ENCODE results near the gene EPB41L1.

EPB41L1 gene

GRCh38 chr20:36173451-36173933, 19.0 kb downstream of the EPB41L1 start:
- Histone ChIP-seq H3K27me3 (ENCODE audit: insufficient read depth, low read length) (no peaks in the 10 kb centered on the region), H3K9me3 (ENCODE audit: low read length) (no peaks in the 10 kb centered on the region), H3K4me3 (ENCODE audit: low read length) (no peak overlapping the region), H3K4me1 (ENCODE audit: insufficient read depth, low read length) (peaks cover 40% of the 10 kb centered on the region), H3K36me3 (ENCODE audit: insufficient read depth, low read length) (peaks cover 30% of the 10 kb centered on the region), H2AFZ (ENCODE audit: low read depth, low read length) (no peak overlapping the region)

GRCh38 chr20:36175016-36175415, 20.5 kb downstream of the EPB41L1 start:
- Histone ChIP-seq H3K36me3 (ENCODE audit: insufficient read depth, low read length) (peaks cover 30% of the 10 kb centered on the region), H3K4me1 (ENCODE audit: insufficient read depth, low read length) (peaks cover 52% of the 10 kb centered on the region), H3K4me3 (ENCODE audit: low read length) (no peak overlapping the region), H2AFZ (ENCODE audit: low read depth, low read length) (no peak overlapping the region), H3K27me3 (ENCODE audit: insufficient read depth, low read length) (no peaks in the 10 kb centered on the region), H3K9me3 (ENCODE audit: low read length) (no peaks in the 10 kb centered on the region)

- no peaks in the 10 kb centered on the region for H3K27me3 ChIP-seq (ENCODE audit: insufficient read depth, low read length)
- H3K36me3 ChIP-seq (ENCODE audit: insufficient read depth, low read length), result peaks cover 34% of the 10 kb centered on the region
- H2AFZ ChIP-seq (ENCODE audit: low read depth, low read length), result no peak overlapping the region
- no peaks in the 10 kb centered on the region for H3K9me3 ChIP-seq (ENCODE audit: low read length)
- H3K4me3 ChIP-seq (ENCODE audit: low read length), result no peak overlapping the region
- peaks cover 55% of the 10 kb centered on the region for H3K4me1 ChIP-seq (ENCODE audit: insufficient read depth, low read length)
These were observed 21.0 kb downstream of the EPB41L1 start for GRCh38 chr20:36175475-36175995.

- Histone ChIP-seq H3K27me3 (ENCODE audit: insufficient read depth, low read length) (no peaks in the 10 kb centered on the region), H3K36me3 (ENCODE audit: insufficient read depth, low read length) (peaks cover 49% of the 10 kb centered on the region), H2AFZ (ENCODE audit: low read depth, low read length) (no peak overlapping the region)
These were observed 23.2 kb downstream of the EPB41L1 start for GRCh38 chr20:36177716-36178115.

GRCh38 chr20:36179170-36179945, 24.8 kb downstream of the EPB41L1 start:
- H3K9me3 ChIP-seq (ENCODE audit: low read length), result no peaks in the 10 kb centered on the region
- peaks cover 22% of the 10 kb centered on the region for H3K4me1 ChIP-seq (ENCODE audit: insufficient read depth, low read length)
- peaks cover 56% of the 10 kb centered on the region for H3K36me3 ChIP-seq (ENCODE audit: insufficient read depth, low read length)
- H3K27me3 ChIP-seq (ENCODE audit: insufficient read depth, low read length), result no peaks in the 10 kb centered on the region
- H3K4me3 ChIP-seq (ENCODE audit: low read length), result no peak overlapping the region
- H2AFZ ChIP-seq (ENCODE audit: low read depth, low read length), result no peak overlapping the region

More at GRCh38 chr20:36177716-36178115, 23.2 kb downstream of the EPB41L1 start:
- H3K9me3 ChIP-seq (ENCODE audit: low read length), result no peaks in the 10 kb centered on the region
- H3K4me3 ChIP-seq (ENCODE audit: low read length), result no peak overlapping the region
- H3K4me1 ChIP-seq (ENCODE audit: insufficient read depth, low read length), result peaks cover 37% of the 10 kb centered on the region

GRCh38 chr20:36180323-36180722, 25.8 kb downstream of the EPB41L1 start:
- no peak overlapping the region for H2AFZ ChIP-seq (ENCODE audit: low read depth, low read length)
- H3K36me3 ChIP-seq (ENCODE audit: insufficient read depth, low read length), result peaks cover 59% of the 10 kb centered on the region
- H3K4me1 ChIP-seq (ENCODE audit: insufficient read depth, low read length), result peaks cover 17% of the 10 kb centered on the region
- no peaks in the 10 kb centered on the region for H3K9me3 ChIP-seq (ENCODE audit: low read length)
- H3K4me3 ChIP-seq (ENCODE audit: low read length), result no peak overlapping the region
- H3K27me3 ChIP-seq (ENCODE audit: insufficient read depth, low read length), result no peaks in the 10 kb centered on the region

GRCh38 chr20:36181934-36182603, 27.5 kb downstream of the EPB41L1 start:
- Histone ChIP-seq H2AFZ (ENCODE audit: low read depth, low read length) (no peak overlapping the region), H3K9me3 (ENCODE audit: low read length) (no peaks in the 10 kb centered on the region), H3K27me3 (ENCODE audit: insufficient read depth, low read length) (no peaks in the 10 kb centered on the region), H3K4me3 (ENCODE audit: low read length) (no peak overlapping the region), H3K36me3 (ENCODE audit: insufficient read depth, low read length) (peaks cover 57% of the 10 kb centered on the region), H3K4me1 (ENCODE audit: insufficient read depth, low read length) (peaks cover 17% of the 10 kb centered on the region)

- H2AFZ ChIP-seq (ENCODE audit: low read depth, low read length), result no peak overlapping the region
- peaks cover 57% of the 10 kb centered on the region for H3K36me3 ChIP-seq (ENCODE audit: insufficient read depth, low read length)
- peaks cover 17% of the 10 kb centered on the region for H3K4me1 ChIP-seq (ENCODE audit: insufficient read depth, low read length)
- H3K4me3 ChIP-seq (ENCODE audit: low read length), result no peak overlapping the region
- no peaks in the 10 kb centered on the region for H3K9me3 ChIP-seq (ENCODE audit: low read length)
- no peaks in the 10 kb centered on the region for H3K27me3 ChIP-seq (ENCODE audit: insufficient read depth, low read length)
These were observed 28.1 kb downstream of the EPB41L1 start for GRCh38 chr20:36182604-36183154.

GRCh38 chr20:36183155-36183944, 28.8 kb downstream of the EPB41L1 start:
- Histone ChIP-seq H3K36me3 (ENCODE audit: insufficient read depth, low read length) (peaks cover 57% of the 10 kb centered on the region), H3K4me1 (ENCODE audit: insufficient read depth, low read length) (peaks cover 17% of the 10 kb centered on the region), H3K9me3 (ENCODE audit: low read length) (no peaks in the 10 kb centered on the region), H3K27me3 (ENCODE audit: insufficient read depth, low read length) (no peaks in the 10 kb centered on the region), H2AFZ (ENCODE audit: low read depth, low read length) (no peak overlapping the region), H3K4me3 (ENCODE audit: low read length) (no peak overlapping the region)

GRCh38 chr20:36184816-36185776, 30.6 kb downstream of the EPB41L1 start:
- peaks cover 4% of the 10 kb centered on the region for H3K4me1 ChIP-seq (ENCODE audit: insufficient read depth, low read length)
- peaks cover 72% of the 10 kb centered on the region for H3K36me3 ChIP-seq (ENCODE audit: insufficient read depth, low read length)
- H3K9me3 ChIP-seq (ENCODE audit: low read length), result no peaks in the 10 kb centered on the region
- H2AFZ ChIP-seq (ENCODE audit: low read depth, low read length), result no peak overlapping the region
- H3K4me3 ChIP-seq (ENCODE audit: low read length), result no peak overlapping the region
- H3K27me3 ChIP-seq (ENCODE audit: insufficient read depth, low read length), result no peaks in the 10 kb centered on the region

GRCh38 chr20:36193977-36194712, 39.6 kb downstream of the EPB41L1 start:
- Histone ChIP-seq H3K4me3 (ENCODE audit: low read length) (no peak overlapping the region), H3K9me3 (ENCODE audit: low read length) (no peaks in the 10 kb centered on the region), H3K27me3 (ENCODE audit: insufficient read depth, low read length) (no peaks in the 10 kb centered on the region), H2AFZ (ENCODE audit: low read depth, low read length) (no peak overlapping the region), H3K36me3 (ENCODE audit: insufficient read depth, low read length) (peaks cover 90% of the 10 kb centered on the region), H3K4me1 (ENCODE audit: insufficient read depth, low read length) (no peaks in the 10 kb centered on the region)

Data from neuron (in vitro differentiated cells).